Measurements from ENCODE around the gene MOSPD2. TPM values are rescaled to one million over a fixed set of nuclear protein-coding genes. Genes with fewer than 3 reads are reported as not detected.

Gene MOSPD2
- total and polyA plus RNA-seq, 2 donors (not counting 3 experiments of a cell fraction or from before 2014, with no cell fraction given) = 4.9 to 14.9 TPM

GRCh38 chrX:14903891-14904290 is 30.7 kb downstream of the MOSPD2 start:
- Histone ChIP-seq H3K9ac (replicated peaks; ENCODE audit: extremely low read depth, insufficient read depth, low read length) (no peak overlapping the region), H3K4me3 (replicated peaks in 1 of 3; ENCODE audit: insufficient read depth in 1 of 3, low read depth in 1 of 3, low read length in 3 of 3) (no peak overlapping the region), H3K36me3 (ENCODE audit: control insufficient read depth in 2 of 2, extremely low read depth in 1 of 2, insufficient read depth in 2 of 2, low read length in 2 of 2) (no peaks in the 10 kb centered on the region), H3K4me1 (ENCODE audit: control insufficient read depth, extremely low read depth, insufficient read depth, low read length) (peaks cover 9% of the 10 kb centered on the region), H4K20me1 (replicated peaks; ENCODE audit: control insufficient read depth, extremely low read depth, insufficient read depth, low read length) (no peaks in the 10 kb centered on the region), H3K9me3 (replicated peaks; ENCODE audit: control insufficient read depth, insufficient read depth, low read length) (no peaks in the 10 kb centered on the region), H3K9me1 (replicated peaks; ENCODE audit: control insufficient read depth, extremely low read depth, insufficient read depth, low read length) (no peaks in the 10 kb centered on the region), H2AFZ (ENCODE audit: low read depth, low read length) (no peak overlapping the region), H3K79me2 (ENCODE audit: control insufficient read depth, insufficient read depth, low read length) (no peaks in the 10 kb centered on the region), H3K4me2 (ENCODE audit: insufficient read depth, low read length) (no peak overlapping the region), H3K27ac (ENCODE audit: insufficient read depth, low read depth, low read length) (no peak overlapping the region), H3K27me3 (ENCODE audit: control insufficient read depth in 2 of 2, insufficient read depth in 2 of 2, low read length in 2 of 2) (no peaks in the 10 kb centered on the region)
- DNase-seq (ENCODE audit: low read depth, low spot score) (no peak), FAIRE-seq (no peak)
- ChIA-PET CTCF (no interaction called here), POLR2A (no interaction called here)
- no TSS peak for BruUV-seq (replicated peaks)
- dilution Hi-C loops (cut with MboI; ENCODE audit: extremely low pct_ligation_motif_present, low sequenced_read_pairs) = no loop called here
- intact Hi-C loops (cut with micrococcal nuclease) = no loop called here
- TF ChIP-seq MYC (IDR thresholded peaks at IDR 0.05; ENCODE audit: low read depth, low read length) (no peak), POLR2A (IDR thresholded peaks at IDR 0.05; ENCODE audit: low read depth, low read length) (no peak), EZH2 (IDR thresholded peaks at IDR 0.05; ENCODE audit: borderline replicate concordance, low read depth, low read length, severe bottlenecking) (no peak), FOS (IDR thresholded peaks at IDR 0.05; ENCODE audit: borderline replicate concordance, insufficient read depth, low read length) (no peak), CTCF (IDR thresholded peaks at IDR 0.05; ENCODE audit: extremely low read depth in 1 of 2, insufficient read depth in 1 of 2, low read depth in 1 of 2, low read length in 2 of 2) (no peak), JUN (IDR thresholded peaks at IDR 0.05; ENCODE audit: borderline replicate concordance, insufficient read depth, insufficient read length, low read depth) (no peak), POLR2AphosphoS5 (IDR thresholded peaks at IDR 0.05; ENCODE audit: insufficient read depth, low read depth, low read length) (no peak), GATA2 (IDR thresholded peaks at IDR 0.05; ENCODE audit: insufficient read depth, insufficient read length, low read depth, low read length) (no peak), MAX (IDR thresholded peaks at IDR 0.05; ENCODE audit: insufficient read depth, insufficient read length) (no peak)

Data from endothelial cell of umbilical vein (primary cell).